Caco-2 (cell line): ENCODE data around the gene FOXP1. TPM values are rescaled to one million over a fixed set of nuclear protein-coding genes. Genes with fewer than 3 reads are reported as not detected.

Experiments
- BruUV-seq: library from RNA; stranded (reverse); fragments of 400-500 nt; replicated peaks from 2 replicates; lab custom pipeline; 2021; lab: Mats Ljungman, UMichigan
- CTCF ChIA-PET: fragments of 300-600 bp; sonication (Branson Sonifier 250); formaldehyde crosslinking; loops from one replicate; lab custom pipeline; 2022; ENCODE audit warnings: antibody characterized with exemption; lab: Charles Lee
- POLR2A ChIA-PET: fragments of 300-600 bp; sonication (Branson Sonifier 250); formaldehyde crosslinking; loops from one replicate; lab custom pipeline; 2022; ENCODE audit warnings: antibody characterized with exemption; lab: Charles Lee
- DNase-seq, 2 experiments: peaks; one replicate each; pipeline versions ENCODE4 v3.0.0 to v3.0.0-alpha.2; 2020 to 2022
- H3K27me3 ChIP-seq: replicated peaks from 2 replicates; pipeline ENCODE4 v1.6.0; 2011; ENCODE audit warnings: low read length; ENCODE audit not compliant: control insufficient read depth, insufficient read depth
- H3K36me3 ChIP-seq: 2 replicates; pipeline ENCODE4 v1.5.1; 2011; ENCODE audit warnings: low read length; ENCODE audit not compliant: control insufficient read depth, insufficient read depth
- H3K4me1 ChIP-seq: fragments of 250-450 bp; sonication (Bioruptor Pico); 2 replicates; pipeline ENCODE4 v1.5.1; 2020; ENCODE audit warnings: mild to moderate bottlenecking
- H3K4me3 ChIP-seq: 2 replicates; pipeline ENCODE4 v1.5.1; 2011; ENCODE audit warnings: low read depth, mild to moderate bottlenecking, control low read depth, low read length
- H3K9me3 ChIP-seq: fragments of 250-450 bp; sonication (Bioruptor Pico); 2 replicates; pipeline ENCODE4 v1.5.1; 2020; ENCODE audit warnings: mild to moderate bottlenecking, moderate library complexity
- H3K27ac Mint-ChIP-seq: one replicate; pipeline ENCODE4 v1.8.0; 2022; ENCODE audit warnings: mixed read lengths; ENCODE audit not compliant: unreplicated experiment
- H3K27me3 Mint-ChIP-seq: one replicate; pipeline ENCODE4 v1.8.0; 2022; ENCODE audit warnings: mixed read lengths; ENCODE audit not compliant: insufficient read depth, unreplicated experiment
- H3K36me3 Mint-ChIP-seq: one replicate; pipeline ENCODE4 v1.8.0; 2022; ENCODE audit warnings: mild to moderate bottlenecking, mixed read lengths; ENCODE audit not compliant: insufficient read depth, unreplicated experiment
- H3K4me1 Mint-ChIP-seq: one replicate; pipeline ENCODE4 v1.8.0; 2022; ENCODE audit warnings: low read depth, mixed read lengths; ENCODE audit not compliant: unreplicated experiment
- H3K4me3 Mint-ChIP-seq: one replicate; pipeline ENCODE4 v1.8.0; 2022; ENCODE audit warnings: mild to moderate bottlenecking, moderate library complexity, mixed read lengths; ENCODE audit not compliant: unreplicated experiment
- H3K9me3 Mint-ChIP-seq: one replicate; pipeline ENCODE4 v1.8.0; 2022; ENCODE audit warnings: mixed read lengths; ENCODE audit not compliant: unreplicated experiment
- intact Hi-C: fragments of 100-400 bp; cut with micrococcal nuclease; formaldehyde crosslinking; loops from one replicate; pipeline ENCODE4 v1.10.0; 2022; ENCODE audit not compliant: unreplicated experiment
- total RNA-seq: library from RNA; stranded (reverse); gene quantifications from 2 replicates; pipeline ENCODE4 v1.2.3, GENCODE V29; 2022
- TF ChIP-seq, protein P1 (sequence below), 2 experiments: fragments of 200-600 bp in 1 of 2; IDR thresholded peaks; 1 replicate in 1 of 2; 2 replicates in 1 of 2; pipeline versions ENCODE4 v1.5.1 to v1.8.0; 2011 to 2022; ENCODE audit warnings: antibody characterized with exemption in 1 of 2, control low read depth in 1 of 2, inconsistent platforms in 1 of 2, low read depth in 1 of 2, low read length in 1 of 2, mild to moderate bottlenecking in 1 of 2, moderate library complexity in 1 of 2; ENCODE audit not compliant: insufficient read depth in 1 of 2, severe bottlenecking in 1 of 2, unreplicated experiment in 1 of 2

The FOXP1 gene
- total RNA-seq, 1 experiment from 2014 or later, result 131 TPM

GRCh38 chr3:71351403-71352149 lies 232.0 kb downstream of the FOXP1 start:
- POLR2A ChIA-PET, result no interaction called here
- no peaks in the 10 kb centered on the region for H3K9me3 Mint-ChIP-seq
- H3K36me3 Mint-ChIP-seq, result no peaks in the 10 kb centered on the region
- Histone ChIP-seq H3K4me1 (0 out of 2 replicates have a peak, but pooled peaks cover 6% of the 10 kb centered on the region), H3K27me3 (no peaks in the 10 kb centered on the region), H3K4me3 (no peak overlapping the region), H3K9me3 (no peaks in the 10 kb centered on the region), H3K36me3 (no peaks in the 10 kb centered on the region)
- H3K4me3 Mint-ChIP-seq, result no peak overlapping the region
- H3K27me3 Mint-ChIP-seq, result no peaks in the 10 kb centered on the region
- H3K27ac Mint-ChIP-seq, result no peak overlapping the region
- H3K4me1 Mint-ChIP-seq, result no peaks in the 10 kb centered on the region
- BruUV-seq, result no TSS peak
- no peak for DNase-seq
- CTCF ChIA-PET, result interaction anchor here (0.7 kb wide), 1 partner anchor 52 kb away, joined by 3 read pairs; no protein-coding TSS in a partner anchor
- intact Hi-C loops, result no loop called here
- TF ChIP-seq, protein P1, sequence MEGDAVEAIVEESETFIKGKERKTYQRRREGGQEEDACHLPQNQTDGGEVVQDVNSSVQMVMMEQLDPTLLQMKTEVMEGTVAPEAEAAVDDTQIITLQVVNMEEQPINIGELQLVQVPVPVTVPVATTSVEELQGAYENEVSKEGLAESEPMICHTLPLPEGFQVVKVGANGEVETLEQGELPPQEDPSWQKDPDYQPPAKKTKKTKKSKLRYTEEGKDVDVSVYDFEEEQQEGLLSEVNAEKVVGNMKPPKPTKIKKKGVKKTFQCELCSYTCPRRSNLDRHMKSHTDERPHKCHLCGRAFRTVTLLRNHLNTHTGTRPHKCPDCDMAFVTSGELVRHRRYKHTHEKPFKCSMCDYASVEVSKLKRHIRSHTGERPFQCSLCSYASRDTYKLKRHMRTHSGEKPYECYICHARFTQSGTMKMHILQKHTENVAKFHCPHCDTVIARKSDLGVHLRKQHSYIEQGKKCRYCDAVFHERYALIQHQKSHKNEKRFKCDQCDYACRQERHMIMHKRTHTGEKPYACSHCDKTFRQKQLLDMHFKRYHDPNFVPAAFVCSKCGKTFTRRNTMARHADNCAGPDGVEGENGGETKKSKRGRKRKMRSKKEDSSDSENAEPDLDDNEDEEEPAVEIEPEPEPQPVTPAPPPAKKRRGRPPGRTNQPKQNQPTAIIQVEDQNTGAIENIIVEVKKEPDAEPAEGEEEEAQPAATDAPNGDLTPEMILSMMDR (IDR thresholded peaks at IDR 0.05; ENCODE audit: insufficient read depth in 1 of 2, low read depth in 1 of 2, low read length in 1 of 2, severe bottlenecking in 1 of 2, unreplicated experiment in 1 of 2), result no peak

DNA sequence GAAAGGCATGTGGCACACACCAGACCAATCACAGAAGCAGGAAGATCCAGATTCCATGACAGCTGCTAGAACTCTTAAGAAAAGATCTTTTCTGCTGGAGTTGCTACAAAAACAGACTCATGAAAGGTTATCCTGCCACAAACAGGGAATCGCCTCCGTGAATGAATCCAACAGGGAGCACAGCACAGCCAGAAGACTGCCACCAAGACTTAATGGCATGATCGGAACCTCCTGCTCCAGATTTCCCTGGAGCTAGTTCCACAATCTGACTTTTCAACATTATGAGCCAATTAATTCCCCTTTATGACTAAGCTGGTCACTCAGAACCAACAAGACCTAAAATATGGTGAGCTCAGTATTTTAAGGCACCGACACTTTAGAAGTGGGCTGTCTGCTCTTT lies 232.5 kb downstream of the FOXP1 start:
- TF ChIP-seq, protein P1 (IDR thresholded peaks at IDR 0.05; ENCODE audit: insufficient read depth in 1 of 2, low read depth in 1 of 2, low read length in 1 of 2, severe bottlenecking in 1 of 2, unreplicated experiment in 1 of 2), result no peak
- no TSS peak for BruUV-seq
- intact Hi-C loops, result no loop called here
- DNase-seq, result no peak
- Mint-ChIP-seq H3K27me3 (no peaks in the 10 kb centered on the region), H3K27ac (no peak overlapping the region), H3K4me1 (no peaks in the 10 kb centered on the region), H3K9me3 (no peaks in the 10 kb centered on the region), H3K4me3 (no peak overlapping the region), H3K36me3 (no peaks in the 10 kb centered on the region)
- Histone ChIP-seq H3K4me3 (no peak overlapping the region), H3K4me1 (0 out of 2 replicates have a peak, but pooled peaks cover 6% of the 10 kb centered on the region), H3K9me3 (no peaks in the 10 kb centered on the region), H3K36me3 (no peaks in the 10 kb centered on the region), H3K27me3 (no peaks in the 10 kb centered on the region)
- POLR2A ChIA-PET, result no interaction called here
- CTCF ChIA-PET, result interaction anchor here (0.7 kb wide), 1 partner anchor 53 kb away, joined by 3 read pairs; no protein-coding TSS in a partner anchor

DNA sequence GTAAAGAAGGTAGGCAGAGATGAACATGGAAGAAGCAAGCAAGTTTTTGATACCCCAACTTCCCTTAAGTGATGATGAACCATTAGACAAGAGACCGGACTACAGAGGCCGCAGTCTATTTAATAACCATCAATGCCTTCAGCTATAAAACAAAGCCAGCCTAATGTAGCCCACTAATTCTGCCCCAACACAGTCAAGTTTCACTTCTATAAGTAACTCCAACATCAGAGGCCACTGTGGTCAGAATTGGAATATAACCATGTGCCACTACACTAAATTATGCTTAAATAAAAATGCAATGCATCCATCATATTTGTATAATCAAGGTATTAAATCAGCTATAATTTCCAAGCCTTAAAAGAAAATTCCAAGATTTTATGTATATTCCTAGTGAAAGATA lies 234.7 kb downstream of the FOXP1 start:
- Mint-ChIP-seq H3K27ac (no peak overlapping the region), H3K4me3 (no peak overlapping the region), H3K4me1 (no peaks in the 10 kb centered on the region), H3K9me3 (no peaks in the 10 kb centered on the region), H3K27me3 (no peaks in the 10 kb centered on the region), H3K36me3 (no peaks in the 10 kb centered on the region)
- TF ChIP-seq, protein P1 (IDR thresholded peaks at IDR 0.05; ENCODE audit: insufficient read depth in 1 of 2, low read depth in 1 of 2, low read length in 1 of 2, severe bottlenecking in 1 of 2, unreplicated experiment in 1 of 2), result no peak
- no peaks in the 10 kb centered on the region for H3K9me3 ChIP-seq
- intact Hi-C loops, result no loop called here
- H3K36me3 ChIP-seq, result no peaks in the 10 kb centered on the region
- ChIA-PET POLR2A (no interaction called here), CTCF (no interaction called here)
- H3K27me3 ChIP-seq, result no peaks in the 10 kb centered on the region
- DNase-seq, result no peak
- 0 out of 2 replicates have a peak, but pooled peaks cover 6% of the 10 kb centered on the region for H3K4me1 ChIP-seq
- H3K4me3 ChIP-seq, result no peak overlapping the region
- BruUV-seq, result no TSS peak
